GM12874 (cell line): ENCODE measurements around the gene PACS2.

ENCODE experiments used
- TF ChIP-seq, protein P1 (sequence below): IDR thresholded peaks from 2 replicates; pipeline ENCODE4 v1.5.1; 2011; ENCODE audit warnings: low read depth, mild to moderate bottlenecking, control low read depth, low read length, moderate library complexity; ENCODE audit not compliant: insufficient read depth

The PACS2 gene

DNA sequence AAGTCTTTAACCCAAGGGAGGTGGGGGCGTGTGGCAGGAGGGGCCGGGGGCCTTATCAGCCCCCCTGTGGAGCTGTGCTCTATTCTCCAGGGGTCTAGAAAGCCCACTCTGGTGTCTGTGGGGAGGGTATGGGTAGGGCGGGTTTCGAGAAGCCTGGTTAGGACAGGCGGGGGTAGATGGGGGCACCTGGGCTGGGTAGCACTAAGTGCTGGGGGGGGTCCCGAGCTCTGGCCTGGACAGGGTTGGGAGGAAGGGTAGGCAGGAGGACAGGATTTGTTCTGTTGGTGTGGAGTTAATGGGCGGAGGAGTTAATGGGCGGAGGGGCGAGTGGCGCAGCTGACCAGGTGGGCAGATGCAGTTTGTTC lies 2.0 kb downstream of the PACS2 start:
- TF ChIP-seq, protein P1, sequence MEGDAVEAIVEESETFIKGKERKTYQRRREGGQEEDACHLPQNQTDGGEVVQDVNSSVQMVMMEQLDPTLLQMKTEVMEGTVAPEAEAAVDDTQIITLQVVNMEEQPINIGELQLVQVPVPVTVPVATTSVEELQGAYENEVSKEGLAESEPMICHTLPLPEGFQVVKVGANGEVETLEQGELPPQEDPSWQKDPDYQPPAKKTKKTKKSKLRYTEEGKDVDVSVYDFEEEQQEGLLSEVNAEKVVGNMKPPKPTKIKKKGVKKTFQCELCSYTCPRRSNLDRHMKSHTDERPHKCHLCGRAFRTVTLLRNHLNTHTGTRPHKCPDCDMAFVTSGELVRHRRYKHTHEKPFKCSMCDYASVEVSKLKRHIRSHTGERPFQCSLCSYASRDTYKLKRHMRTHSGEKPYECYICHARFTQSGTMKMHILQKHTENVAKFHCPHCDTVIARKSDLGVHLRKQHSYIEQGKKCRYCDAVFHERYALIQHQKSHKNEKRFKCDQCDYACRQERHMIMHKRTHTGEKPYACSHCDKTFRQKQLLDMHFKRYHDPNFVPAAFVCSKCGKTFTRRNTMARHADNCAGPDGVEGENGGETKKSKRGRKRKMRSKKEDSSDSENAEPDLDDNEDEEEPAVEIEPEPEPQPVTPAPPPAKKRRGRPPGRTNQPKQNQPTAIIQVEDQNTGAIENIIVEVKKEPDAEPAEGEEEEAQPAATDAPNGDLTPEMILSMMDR, result no peak

DNA sequence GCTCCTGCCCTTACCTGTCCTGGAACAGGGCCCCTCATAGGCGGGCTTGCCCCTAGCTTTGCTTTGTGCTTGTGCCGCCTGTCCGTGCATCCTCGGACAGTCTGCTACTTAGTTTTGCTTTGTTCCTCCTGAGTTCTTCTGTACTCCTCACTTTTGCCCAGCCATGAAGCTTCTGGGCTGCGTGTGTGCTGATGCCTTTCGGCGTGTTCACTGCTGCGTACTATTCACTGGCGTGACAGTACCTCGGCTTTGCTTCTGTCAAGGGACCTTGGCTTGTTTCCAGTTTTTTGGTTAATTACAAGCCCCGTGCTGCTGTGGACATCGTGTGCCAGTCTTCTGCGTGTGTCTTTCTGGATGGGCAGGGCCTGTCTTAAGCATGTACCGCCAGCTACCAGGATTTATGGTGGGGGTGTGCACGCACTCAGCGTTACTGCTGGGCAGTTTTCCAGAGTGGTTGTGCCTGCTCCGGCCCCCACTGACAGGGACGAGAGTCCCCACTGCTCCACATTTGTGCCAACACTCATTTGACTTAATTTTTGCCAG lies 2.5 kb downstream of the PACS2 start:
- TF ChIP-seq, protein P1, result no peak

DNA sequence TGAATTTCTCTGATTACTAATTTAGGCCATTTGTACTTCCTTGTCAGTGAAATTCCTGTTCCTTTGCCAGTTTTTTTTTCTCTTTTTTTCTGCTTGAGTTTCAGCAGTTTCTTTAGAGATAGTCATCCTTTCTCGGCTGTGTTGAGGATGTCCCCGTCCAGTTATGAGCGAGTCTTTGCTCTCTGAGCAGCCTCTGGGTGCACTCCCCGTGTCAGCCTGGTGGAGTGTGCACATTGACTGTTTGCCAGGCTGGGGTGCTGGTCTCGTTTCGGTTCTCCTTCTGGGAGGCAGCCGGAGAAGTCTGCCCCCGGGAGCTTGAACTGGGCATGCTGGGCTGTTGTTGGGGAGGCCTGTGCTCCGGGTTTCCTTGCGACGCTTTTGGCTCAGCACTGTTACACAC lies 3.0 kb downstream of the PACS2 start:
- TF ChIP-seq, protein P1, result no peak

- TF ChIP-seq, protein P1, result no peak
Observed at GRCh38 chr14:105322791-105323556, 8.4 kb downstream of the PACS2 start.

GRCh38 chr14:105323663-105324062 lies 9.1 kb downstream of the PACS2 start:
- TF ChIP-seq, protein P1, result no peak

DNA sequence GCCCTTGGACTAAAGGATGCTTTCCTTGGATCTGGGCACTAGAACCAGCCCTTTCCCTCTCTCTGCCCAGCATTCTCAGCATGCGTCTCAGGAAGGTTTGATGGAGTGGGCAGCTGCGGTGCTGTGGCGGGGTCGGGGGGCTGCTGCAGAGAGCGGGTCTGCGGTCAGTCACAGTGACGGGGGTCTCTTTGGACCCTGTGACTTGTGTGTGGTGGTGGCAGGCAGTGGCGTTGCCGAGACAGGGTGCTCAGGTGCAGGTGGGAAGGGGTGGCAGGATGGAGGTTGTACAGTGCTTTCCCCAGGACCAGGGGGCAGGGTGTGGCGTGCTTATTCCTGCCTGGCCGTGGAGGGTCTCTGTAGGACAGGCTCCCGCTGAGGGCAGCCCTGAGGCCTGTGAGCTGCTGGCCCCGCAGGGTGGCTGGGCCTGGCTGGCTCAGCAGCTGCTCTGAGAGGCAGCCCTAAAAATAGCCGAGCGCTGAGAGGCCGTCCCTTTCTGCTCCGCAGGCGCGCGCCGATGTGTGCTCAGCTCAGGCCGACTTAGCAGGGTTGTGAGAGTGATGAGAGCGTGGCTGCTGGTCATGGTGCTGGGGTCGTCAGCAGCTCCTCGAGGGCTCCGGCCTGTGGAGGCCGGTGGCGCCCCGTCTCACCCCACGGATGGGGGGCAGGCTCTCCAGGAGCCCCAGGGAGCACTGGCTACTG lies 9.7 kb downstream of the PACS2 start:
- TF ChIP-seq, protein P1, result no peak

GRCh38 chr14:105324871-105325270 lies 10.3 kb downstream of the PACS2 start:
- TF ChIP-seq, protein P1, result no peak
